Occipital lobe (tissue), 2 donors: ENCODE results near the gene EPGN. TPM values are rescaled to one million over a fixed set of nuclear protein-coding genes. Genes with fewer than 3 reads are reported as not detected.

Experiments used
- DNase-seq: peaks from one replicate; lab custom pipeline; 2025; lab: John Stamatoyannopoulos, UW
- total RNA-seq: library from RNA; depleted of rRNA; stranded (reverse); fragments of >200 nt; gene quantifications from one replicate; pipeline ENCODE4 v1.2.3, GENCODE V29; 2014

The EPGN gene, protein sequence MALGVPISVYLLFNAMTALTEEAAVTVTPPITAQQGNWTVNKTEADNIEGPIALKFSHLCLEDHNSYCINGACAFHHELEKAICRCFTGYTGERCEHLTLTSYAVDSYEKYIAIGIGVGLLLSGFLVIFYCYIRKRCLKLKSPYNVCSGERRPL
- total RNA-seq: not detected

DNA sequence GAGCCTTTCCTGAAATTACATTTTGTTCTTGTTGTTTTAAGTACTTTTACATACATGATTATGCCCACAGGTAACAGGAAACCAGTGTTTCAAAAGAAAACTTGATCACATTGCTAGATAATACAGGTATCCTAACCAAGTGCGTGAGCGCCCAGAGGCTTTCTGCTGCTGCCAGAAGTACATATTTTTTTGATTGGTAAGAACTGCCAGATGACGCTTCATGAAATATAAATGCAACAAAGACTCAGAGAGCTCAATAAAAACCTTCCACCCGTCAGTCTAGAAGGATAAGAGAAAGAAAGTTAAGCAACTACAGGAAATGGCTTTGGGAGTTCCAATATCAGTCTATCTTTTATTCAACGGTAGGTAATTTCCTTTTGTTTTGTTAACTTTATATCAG, at the start of gene EPGN:
Gene EPGN, plus strand, starts transcription at position 256 of the 400 bp plus-strand sequence. Its CDS starts 64 bp downstream, at position 320.
- no peak for DNase-seq

GRCh38 chr4:74258963-74259362, 49.3 kb upstream of the EPGN start:
- DNase-seq: no peak

DNA sequence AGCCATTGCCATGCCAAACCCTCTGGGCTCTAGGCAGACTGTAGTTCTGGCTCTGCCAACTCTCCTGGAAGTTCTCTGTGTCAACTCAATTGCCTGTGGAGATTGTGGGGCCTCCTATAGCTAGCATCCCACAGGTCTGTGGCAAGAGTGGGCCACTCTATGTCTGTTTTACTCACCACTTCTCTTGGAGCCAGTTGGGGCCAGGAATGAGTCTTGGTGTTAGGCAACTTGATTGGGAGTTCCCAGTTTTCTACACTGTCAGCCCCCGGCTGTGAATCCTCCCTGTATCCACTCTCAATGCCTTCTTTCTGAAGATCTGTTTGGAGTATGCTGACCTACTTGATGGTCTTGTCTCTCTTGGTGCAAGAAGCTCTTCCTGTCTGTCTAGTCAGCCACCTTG, 48.2 kb upstream of the EPGN start:
- DNase-seq: no peak

DNA sequence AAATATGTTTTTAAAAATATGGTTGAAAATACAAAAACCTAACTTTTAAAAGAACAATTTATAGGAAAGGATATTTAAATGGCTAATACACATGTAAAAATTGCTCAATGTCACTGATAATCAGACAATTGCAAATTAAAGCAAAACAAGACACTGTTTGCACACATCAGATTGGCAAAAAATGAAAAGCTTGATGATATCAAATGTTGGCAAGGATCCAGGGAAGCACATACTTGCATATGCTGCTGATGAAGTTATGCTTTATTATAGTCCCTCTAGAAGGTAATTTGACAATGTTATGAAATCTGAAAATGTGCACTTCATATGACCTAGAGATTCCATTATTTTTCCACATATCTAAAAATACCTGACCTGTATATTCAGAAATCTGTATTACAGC, 45.7 kb upstream of the EPGN start:
- DNase-seq: no peak

- no peak for DNase-seq
Observed at GRCh38 chr4:74263551-74263950, 44.7 kb upstream of the EPGN start.

DNA sequence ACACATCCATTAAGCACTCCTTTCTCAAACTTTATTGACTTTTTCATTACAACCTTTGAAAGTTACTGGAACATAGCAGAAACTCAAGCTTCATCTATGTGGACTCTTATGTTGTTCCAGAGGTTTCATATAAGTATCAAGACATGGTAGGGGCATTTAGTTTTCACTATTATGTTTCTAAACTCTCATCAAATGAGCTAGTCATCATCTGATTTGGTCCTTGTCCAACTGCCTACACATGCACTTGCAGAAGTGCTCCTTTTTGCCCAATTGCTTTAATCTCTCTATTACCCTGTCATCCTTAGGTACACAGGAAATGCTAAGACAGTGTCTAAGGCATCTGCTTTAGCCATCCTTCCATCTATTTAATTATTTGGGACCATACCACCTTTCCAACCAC, 42.2 kb upstream of the EPGN start:
- DNase-seq: no peak

DNA sequence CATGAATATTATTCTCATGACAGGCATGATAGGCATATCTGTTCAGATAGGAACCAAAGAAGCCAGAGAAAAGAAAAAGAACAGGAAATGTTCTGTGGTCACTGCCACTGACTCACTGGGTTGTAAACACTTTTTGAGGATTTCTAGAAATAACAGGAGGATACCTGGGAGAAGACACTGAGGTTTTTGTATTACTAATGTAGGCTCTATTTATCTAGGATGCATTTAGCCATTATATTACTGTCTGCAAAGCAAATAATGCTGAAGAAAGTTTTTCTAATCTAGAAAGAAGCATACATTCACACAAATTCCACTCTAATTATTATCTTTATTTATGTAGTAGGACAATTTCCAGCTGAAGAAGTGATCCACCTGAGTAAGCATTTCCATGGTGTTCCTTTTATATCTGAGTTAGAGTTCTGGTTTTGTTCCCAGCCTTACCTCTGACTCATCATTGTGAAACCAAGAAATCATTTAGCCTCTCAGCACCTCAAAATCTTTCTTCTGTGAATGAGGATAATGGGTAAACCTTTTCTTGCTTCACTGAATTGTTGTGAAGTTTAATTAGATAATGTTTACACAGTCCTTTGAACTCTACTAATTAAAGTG, 40.2 kb upstream of the EPGN start:
- no peak for DNase-seq

- DNase-seq: no peak
Observed at GRCh38 chr4:74268643-74269042, 39.6 kb upstream of the EPGN start.

DNA sequence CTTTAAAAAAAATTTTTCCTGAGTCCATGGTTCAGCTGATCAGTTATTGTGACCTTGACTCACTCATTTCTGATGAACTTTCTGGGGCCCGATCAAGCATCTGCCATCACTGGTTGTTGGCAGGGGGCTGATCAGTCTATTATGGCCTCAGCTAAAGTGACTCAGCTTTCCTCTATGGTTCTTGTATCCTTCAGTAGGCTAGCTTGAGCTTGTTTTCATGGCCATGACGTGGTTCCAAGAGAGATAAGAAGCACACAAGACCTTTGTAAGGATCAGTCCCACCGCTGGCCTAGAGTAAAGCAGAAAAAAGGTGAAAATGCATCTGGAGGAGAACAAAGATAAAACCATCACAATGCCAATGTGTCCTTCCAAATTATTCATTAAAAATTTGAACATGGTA, 29.8 kb upstream of the EPGN start:
- DNase-seq: no peak

- no peak for DNase-seq
Observed at GRCh38 chr4:74279716-74280115, 28.6 kb upstream of the EPGN start.

DNA sequence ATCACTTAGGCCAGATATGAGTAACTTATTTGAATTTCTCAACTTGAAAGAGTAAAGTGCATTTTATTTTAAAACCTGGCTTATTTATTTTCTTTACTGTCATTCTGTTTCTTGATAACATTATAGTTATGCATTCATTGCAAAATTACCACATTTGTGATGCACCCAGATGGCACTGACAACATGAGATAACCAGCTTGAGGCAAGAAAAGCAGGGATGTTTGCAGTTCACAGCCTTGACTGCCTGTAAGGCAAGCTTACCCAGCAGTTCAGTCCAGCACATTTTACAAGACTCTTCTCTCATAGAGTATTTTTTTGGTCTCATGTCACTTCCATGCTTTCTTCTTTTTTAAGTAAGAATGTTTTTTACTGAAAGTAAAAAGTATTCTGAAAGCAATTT, 25.3 kb upstream of the EPGN start:
- no peak for DNase-seq

DNA sequence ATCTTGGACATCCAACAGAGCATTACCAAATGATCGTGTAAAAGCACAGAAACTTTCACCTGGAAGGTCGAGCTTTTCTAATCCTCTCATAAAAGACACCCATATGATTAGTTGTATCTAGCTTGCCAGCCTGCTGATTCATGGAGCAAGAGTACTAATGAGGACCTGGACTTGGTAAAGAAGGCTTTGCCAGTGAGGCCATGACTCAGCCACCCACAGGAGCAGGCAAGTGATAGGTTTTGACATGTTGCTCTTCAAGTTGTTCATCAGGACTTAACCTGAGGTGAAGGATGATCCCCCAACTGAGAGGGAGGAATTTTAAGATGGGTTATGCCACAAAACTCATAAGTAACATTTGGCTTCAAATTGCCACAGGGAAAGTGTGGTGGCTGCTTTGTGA, 24.7 kb upstream of the EPGN start:
- no peak for DNase-seq

DNA sequence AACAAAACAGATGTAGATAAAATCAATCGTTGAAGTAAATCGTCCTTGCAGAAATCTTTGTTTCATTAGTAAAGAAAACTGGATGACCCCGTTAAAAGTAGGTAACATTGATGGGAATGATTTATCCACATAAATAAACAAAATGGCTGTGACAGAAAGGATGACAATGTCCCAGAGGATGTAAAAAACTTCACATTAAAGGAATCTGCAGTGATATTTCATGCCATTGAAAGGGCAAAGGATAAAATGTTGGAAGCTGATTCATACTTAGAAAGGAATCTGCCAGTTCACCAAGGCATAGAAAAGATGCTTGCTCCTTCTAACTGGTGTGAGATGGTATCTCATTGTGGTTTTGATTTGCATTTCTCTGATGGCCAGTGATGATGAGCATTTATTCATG, 24.2 kb upstream of the EPGN start:
- no peak for DNase-seq

DNA sequence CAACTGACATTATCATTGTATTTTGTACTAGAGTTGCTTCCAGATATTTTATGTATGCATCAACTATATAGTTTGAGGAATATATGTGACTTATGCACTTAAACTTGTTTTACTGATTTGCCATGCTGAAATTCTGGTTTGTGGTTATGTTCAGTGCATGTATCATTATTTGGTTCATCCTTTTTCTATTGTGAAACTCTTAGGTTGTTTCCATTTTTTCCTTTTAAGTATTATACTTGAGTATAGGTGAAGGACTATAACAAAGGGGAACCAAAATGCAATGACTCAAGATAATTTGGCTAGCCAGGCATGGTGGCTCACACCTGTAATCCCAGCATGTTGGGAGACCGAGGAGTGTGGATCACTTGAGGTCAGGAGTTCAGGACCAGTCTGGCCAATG, 21.1 kb upstream of the EPGN start:
- no peak for DNase-seq

- DNase-seq: no peak
Observed at GRCh38 chr4:74287791-74288190, 20.5 kb upstream of the EPGN start.

GRCh38 chr4:74291471-74291870, 16.8 kb upstream of the EPGN start:
- DNase-seq: no peak

DNA sequence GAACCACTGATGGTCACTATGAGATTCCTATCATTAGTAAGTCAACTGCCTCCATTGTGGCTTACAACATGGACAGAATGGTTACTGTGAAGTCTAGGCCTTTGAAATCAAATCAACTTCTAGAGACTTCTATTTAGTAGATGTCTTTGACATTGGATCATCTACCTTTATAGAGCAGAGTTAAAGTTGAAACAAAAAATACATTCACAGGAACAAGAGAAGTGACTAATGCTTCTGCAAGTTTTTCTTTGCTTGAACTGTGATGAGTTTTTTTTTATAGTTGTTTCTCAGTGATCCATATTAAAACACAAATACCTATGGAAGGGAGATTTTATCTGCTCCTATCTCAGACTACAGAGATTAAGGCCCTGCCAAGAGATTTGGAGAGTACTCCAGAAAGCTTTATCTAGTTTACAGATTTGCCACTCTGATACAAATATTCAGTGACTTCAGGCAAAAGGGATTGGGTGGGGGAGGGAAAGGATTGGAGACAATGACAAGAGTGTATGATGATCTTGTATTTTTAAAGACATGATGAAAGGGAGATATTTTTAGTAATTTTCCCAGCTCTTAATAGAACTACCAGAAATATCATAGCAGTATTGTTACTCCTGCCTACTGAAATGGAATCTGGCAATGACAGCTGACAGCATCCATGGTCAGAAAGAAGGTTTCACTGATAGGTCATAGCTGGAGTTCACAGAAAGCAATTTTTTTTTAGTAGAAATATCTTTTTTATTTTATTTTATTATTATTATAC, 16.0 kb upstream of the EPGN start:
- no peak for DNase-seq

- DNase-seq: no peak
Observed at GRCh38 chr4:74293558-74293957, 14.7 kb upstream of the EPGN start.

DNA sequence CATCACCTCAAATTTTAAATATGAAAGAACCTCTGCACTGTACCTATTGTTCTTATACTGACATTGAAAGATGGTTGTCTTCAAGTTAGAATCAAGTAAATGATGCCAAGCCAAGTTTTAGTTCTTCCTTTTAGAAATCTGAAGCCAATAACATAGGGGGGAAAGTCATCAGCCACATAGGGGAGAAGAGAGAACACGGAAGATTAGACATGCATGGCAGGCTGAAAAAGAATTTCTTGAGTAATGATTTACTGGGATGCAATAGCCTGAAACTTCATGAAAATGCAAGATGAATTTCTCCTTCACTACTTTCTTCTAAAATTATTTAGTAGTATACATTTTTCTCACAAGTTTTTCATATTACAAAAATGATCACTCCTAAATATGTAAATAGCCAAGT, 13.6 kb upstream of the EPGN start:
- no peak for DNase-seq

GRCh38 chr4:74297539-74297938, 10.7 kb upstream of the EPGN start:
- DNase-seq: no peak

- DNase-seq: no peak
Observed at GRCh38 chr4:74304095-74304625, 4.1 kb upstream of the EPGN start.

DNA sequence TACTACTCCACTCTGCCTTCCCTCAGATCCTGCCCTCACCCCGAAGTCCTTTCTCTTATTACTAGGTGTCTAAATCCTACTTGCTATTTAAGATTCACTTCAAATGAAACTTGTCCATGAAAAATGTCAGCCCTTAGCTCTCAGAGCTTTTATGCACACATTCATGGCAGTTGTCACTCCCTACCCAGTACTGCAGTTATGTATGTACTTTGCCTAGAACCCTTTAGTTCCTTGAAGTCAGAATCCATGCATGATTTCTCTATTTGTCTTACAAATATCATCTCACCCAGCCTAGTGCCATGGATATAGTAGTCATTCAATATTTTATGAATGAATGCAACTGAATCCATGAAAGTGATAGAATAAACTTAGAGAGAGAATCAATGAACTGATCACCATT, 3.3 kb upstream of the EPGN start:
- DNase-seq: no peak

- no peak for DNase-seq
Observed at GRCh38 chr4:74307170-74307569, 1.1 kb upstream of the EPGN start.
